T-helper 1 cell treated with Interleukin-12 subunit alpha and Interleukin-12 subunit beta and Interleukin-4 antibody, amounts not matched to agents 30 ng/mL and 1 ng/mL, for 36 hours (primary cell): ENCODE data around the gene ICE1. TPM values are rescaled to one million over a fixed set of nuclear protein-coding genes. Genes with fewer than 3 reads are reported as not detected.
"Not testable (repeated sequence)": the region's sequence is repeated elsewhere in the genome, so short reads cannot be mapped to it uniquely, and the experiment has no call there.

ENCODE experiments used
- intact Hi-C: fragments of 100-400 bp; cut with micrococcal nuclease; formaldehyde crosslinking; loops from one replicate; pipeline ENCODE4 v1.15.1; 2024
- total RNA-seq: library from RNA; stranded (reverse); gene quantifications from 2 replicates; pipeline ENCODE4 v1.2.3, GENCODE V29; 2022

ICE1 gene
- total RNA-seq, 1 donor from 2014 or later, result 33.5 TPM

DNA sequence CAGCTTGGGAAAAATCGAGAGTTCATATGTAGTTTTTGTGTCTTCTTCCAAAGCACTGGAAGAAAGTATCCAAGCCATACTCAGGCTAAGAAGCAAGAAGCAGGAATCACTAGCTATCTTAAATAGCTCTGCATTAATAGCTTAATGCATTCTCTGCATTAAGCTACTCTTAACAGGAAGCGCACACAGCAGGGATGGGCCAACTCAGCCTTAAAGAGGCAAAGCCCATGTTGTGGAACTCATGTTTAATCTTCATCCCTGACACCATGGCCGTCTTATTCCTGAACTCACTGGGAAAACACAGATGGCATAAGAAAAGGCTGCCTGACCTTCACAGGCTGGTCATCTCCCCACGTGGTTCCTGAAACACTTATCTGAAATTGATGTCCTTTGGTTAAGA, 18.7 kb upstream of the ICE1 start:
- intact Hi-C loops, result no loop called here

DNA sequence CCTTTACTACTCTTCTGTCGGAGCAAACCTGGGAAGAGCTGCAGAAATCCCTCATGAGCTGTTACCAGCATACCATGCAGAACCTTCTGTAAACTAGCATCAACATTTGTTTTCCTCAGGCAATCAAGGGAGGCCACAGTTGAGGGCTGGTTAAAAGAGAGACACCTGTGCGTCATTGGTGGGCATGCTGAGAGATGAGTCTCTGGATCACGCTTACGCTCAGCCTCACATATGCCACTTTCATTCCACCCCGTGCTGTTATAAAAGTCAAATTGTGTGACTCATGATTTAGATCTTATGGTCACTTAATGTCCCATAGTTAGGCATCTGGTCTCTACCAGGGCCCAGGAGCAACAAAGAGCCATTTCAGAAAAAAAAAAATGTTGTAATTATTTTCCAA, 18.1 kb upstream of the ICE1 start:
- intact Hi-C loops, result no loop called here

DNA sequence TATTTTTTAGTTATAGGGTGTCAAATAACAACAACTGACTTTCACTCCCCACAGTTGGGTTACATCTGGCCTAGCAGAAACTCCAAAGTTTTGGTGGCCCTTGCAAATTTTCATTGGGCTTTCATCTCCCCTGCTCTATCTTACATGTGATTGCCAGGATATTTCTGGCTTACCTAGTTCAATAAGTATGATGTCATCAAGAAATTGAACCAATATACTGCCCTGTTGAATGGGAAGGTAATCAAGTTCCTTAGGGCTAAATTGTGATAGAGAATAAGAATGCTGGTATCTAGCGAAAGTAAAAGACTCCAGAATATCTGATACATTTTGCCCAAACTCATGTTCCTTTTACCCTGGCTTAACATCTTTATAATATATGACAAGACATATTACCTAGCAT, 17.0 kb upstream of the ICE1 start:
- intact Hi-C loops, result no loop called here

DNA sequence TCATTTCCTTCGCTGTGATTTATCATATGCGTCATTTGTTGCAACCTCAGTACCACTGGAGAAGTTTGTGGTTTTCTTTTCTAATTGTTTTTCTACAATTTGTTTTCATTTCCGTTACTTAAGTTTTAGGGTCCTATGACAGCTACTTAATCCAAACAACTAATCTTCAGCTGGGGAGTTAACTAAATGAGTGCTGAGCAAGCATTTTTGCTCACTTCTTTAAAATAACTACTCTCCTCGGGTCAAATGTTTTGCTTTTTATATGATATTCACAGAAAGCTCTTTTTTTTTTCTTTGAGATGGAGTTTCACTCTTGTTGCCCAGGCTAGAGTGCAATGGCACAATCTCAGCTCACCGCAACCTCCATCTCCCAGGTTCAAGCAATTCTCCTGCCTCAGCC, 14.6 kb upstream of the ICE1 start:
- intact Hi-C loops, result no loop called here

DNA sequence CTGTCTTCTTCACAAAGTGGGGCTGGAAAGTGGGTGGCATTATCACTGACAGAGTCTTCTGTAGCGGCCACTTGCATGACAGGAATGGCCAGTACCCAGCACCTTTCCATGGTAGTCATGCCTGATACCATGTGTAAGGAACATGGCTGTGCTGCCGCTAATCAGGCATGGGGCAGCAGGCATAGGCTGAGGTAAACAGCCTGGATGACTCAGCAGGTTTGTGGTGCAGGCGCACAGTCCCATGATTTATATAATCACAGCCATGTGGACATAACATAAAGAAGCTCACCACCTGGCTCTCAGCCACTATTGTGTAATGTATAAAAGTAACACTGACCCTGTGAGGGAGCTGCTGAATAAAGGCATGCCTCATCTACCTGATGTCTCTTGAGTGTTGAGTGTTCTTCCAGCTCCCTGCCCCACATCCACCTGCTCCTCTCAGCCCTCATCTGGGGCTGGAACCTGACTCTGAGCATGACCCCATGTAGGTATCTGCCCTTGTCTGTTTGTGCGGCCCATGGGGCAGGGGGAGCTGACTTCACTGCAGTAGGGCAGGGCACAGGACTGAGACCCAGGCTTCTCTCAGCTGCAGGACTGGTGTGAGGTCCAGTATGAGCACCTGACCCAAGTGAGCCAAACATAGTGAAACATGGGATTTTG, 13.2 kb upstream of the ICE1 start:
- intact Hi-C loops, result no loop called here

DNA sequence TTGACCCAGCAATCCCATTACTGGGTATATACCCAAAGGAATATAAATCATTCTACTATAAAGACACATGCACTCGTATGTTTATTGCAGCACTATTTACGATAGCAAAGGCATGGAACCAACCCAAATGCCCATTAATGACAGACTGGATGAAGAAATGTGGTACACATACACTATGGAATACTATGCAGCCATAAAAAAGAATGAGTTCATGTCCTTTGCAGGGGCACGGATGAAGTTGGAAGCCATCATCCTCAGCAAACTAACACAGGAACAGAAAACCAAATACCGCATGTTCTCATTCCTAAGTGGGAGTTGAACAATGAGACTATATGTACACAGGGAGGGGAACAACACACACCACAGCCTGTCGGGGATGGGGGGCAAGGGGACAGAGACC, 8.6 kb upstream of the ICE1 start:
- intact Hi-C loops, result not testable (repeated sequence)

DNA sequence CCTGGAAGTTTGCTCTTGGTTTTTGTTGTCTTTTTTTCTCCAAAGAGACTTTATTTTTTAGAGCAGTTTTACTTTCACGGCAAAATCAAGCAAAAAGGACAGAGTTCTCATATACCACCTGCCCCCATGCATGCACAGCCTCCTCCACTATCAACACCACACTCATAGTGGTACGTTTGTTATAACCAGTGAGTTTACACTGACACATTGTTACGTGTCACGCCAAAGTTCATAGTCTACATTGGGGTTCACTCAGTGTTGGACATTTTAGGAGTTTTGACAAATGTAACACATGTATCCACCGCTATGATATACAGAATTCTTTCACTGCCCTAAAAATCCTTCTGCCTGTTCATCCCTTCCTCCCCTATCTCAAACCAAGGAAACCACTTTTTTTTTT, 7.5 kb upstream of the ICE1 start:
- intact Hi-C loops, result no loop called here

DNA sequence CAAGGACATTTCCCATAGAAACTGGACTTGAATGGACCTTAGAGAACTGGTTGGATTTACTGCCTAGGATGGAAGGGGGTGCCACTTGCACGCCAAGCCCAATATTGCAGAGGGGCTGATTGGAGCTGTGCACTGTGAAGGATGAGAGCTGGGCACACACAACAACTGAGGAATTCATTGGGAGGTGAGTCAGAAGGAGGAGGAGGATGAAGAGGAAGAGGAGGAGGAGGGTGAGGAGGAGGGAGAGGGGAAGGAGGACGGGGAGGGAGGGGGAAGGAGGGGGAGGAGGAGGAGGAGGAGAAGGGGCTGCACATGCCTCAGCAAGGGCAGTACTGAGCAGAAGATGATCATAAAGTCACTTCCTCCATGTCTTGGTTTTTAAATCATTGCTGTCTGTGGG, 5.7 kb upstream of the ICE1 start:
- intact Hi-C loops, result no loop called here

DNA sequence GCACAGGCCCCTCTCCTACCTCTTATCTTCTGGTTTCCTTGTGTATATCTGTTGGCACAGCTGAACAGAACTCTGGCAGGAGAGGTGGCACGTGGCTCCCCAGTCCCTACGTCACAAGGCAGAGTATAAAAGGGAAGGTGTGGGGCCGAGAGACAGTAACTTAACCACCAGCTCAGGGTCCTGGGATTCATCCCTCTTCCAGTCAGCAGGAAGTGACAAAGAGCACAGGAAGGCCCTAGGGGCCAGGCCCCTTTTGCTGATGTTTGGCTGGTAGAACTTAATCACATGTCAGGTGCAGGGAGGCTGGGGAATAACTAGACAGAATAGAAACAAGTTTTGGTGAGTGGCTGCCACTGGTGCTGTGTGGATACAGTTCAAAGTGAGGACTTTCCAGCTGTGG, 4.5 kb upstream of the ICE1 start:
- intact Hi-C loops, result loop anchor here (2.0 kb wide), 2 partner anchors 537 to 549 kb away; no protein-coding TSS in a partner anchor

DNA sequence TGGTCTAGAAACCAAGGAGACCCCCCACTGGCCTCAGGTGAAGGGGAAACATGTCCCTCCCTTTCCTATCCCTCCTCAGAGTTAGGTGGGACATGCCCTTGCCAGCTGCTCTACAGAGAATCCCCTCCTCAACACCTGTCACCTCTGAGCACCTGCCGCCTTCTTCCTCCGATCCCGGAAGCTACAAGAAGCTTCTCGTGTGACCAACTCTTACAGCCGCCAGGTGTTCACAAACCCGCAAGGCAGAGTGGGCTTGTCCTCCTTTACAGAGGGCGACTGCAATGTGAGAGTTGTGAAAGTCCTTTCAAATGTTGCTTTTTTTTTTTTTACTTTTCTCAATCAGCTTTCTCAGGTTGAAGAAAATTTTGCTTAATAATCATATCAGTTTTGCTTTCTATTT, 3.7 kb upstream of the ICE1 start:
- intact Hi-C loops, result loop anchor here (2.0 kb wide), 2 partner anchors 538 to 550 kb away; no protein-coding TSS in a partner anchor

DNA sequence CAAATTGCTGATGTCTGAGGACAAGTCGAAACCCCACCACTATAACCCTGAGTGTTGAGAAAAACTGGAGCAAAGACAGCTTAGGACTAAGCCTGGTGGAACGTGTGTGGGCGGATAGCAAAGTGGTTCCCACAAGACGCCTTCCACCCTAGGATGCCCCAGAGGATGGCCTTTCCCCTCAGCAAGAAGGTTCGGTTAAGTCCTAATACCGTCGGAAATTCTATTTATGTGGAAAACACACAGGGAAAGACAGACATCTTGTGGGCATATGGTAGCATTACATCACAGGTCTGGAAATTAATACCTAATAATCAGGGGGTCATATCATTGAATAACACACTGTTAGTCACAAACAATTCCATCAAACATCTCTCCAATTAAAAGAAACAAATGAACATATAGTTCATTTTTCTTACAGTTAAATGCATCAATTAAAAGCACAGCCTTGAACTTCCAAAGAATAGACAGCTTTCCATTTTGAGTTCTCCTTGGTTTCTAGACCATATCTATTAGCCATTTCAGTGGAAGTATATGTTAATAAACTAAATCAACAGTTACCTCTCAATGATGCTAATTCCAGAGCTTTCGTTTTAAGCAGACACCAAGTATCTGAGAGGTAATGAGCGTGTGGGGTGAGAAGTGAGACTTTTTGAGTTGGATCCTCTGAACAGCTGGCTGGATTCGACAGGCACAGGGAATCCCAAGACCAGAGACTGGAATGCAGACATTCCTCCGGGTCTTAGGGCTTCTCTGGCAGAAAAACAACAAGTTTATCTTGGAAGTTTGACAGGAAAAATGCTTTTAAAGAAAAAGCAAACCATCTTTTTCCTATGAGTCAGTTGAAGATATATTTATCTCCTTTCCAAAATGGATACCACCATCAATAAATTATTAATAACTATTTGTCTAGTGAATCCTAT, 2.9 kb upstream of the ICE1 start:
- intact Hi-C loops, result loop anchor here (2.0 kb wide), 2 partner anchors 539 to 551 kb away; no protein-coding TSS in a partner anchor

DNA sequence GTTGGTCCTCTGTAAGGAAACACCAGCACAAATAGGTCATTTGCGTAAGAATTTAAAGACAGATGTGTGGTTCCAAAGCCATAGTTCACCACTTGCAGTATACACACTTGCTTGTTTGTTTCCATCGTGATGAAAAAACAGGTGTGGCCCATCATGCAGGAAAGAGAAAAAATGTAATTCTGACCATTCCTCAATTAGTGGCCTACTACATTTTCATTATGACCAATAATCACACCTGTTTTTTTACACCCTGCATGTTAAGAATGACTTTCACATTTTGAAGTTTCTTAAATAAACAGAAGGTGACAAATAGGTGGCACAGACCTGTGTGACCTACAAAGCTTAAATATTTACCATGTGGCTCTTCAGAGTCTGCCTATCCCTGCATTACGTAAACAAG, 2.2 kb upstream of the ICE1 start:
- intact Hi-C loops, result no loop called here

DNA sequence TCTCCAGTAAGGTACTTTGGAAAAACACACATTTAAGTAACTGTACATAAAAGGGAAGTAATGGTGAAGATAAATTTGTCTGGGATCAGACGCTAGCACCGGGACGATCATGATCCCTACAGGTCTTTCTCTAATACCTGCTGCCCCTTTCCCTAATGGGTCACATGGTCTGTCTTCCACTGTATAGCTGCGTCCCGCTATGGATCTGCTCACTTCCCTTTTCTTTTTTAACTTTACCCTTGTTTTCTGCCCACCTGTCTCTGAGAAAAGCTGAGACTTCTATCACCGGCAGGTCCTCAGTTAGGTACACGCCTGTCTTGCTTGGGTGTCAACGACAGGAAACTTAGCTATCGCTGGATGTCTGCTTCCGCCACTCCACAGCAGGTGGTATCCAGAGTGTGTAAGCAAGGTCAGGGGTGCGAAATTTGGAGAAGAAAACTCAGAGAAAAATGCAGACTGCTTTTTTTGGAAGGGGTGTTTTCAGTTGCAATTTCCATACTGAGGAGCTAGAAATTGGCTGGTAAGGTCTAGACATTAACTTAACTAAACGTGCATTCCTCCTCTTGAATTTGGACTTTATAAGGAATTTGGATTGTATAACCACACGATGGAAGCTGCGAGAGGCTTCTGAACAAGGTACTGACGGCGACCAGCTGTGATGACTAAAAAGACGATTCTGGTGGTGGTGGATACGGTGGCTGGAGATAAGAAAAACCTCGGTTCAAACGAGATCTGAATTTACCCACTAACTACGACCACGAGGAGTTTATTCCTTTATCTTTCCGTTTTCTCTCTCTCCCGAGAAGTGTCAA, 1.1 kb upstream of the ICE1 start:
- intact Hi-C loops, result no loop called here

DNA sequence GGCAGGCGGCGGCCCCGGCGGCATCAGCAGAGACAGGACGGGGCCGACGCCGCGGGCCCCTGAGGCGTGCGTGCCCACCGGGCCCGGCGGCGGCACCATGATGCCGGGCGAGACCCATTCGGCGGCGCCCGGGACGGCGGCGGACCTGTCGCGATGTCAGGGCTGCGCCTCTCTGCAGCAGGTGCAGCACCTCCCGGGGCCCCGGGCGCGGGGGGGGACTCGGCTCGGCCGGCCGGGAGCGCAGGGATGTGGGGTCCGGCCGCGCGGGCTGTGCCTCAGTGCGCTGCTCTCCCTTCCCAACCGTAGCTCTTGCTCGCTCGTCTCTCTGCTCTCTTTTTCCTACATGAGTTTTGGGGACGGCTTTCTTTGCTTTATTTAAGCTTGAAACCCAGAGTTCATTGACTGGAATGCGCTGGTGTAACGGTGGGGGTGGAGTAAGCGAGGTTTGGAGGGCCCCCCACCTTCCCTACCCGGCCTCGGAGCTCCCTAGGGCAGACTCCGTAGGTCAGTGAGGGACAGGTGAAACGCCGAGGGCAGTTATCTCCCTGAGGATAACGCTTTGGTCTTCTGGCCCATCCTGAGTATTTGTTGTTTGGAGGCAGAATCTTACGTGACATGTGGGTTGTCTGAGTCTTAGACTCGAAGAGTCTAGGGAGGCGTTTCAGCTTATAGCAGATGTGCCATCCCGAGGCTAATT, 490 bp downstream of the ICE1 start:
- intact Hi-C loops, result loop anchor here (1.0 kb wide), 8 partner anchors 58 to 1405 kb away; partner anchors contain the start of genes MED10, NSUN2, SRD5A1 and TENT4A

DNA sequence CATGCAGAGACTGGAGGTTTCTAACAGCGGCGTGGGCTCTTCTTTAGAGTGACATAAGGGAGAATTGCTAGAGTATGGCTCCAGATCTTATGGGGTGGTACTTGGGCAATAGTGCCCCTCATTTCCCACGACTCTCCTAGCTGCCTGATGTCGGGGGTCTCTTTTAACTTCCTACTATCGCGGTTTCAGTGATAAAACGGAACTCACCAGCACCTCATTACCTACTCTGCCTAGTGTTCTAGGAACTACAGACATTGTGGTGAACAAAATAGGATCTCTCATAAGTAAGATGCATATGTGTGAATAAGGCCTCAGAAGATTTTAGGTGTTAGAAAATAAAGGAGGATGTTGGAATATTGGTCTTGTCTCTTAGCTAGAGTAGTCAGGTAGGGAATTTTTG, 1.1 kb downstream of the ICE1 start:
- intact Hi-C loops, result no loop called here

DNA sequence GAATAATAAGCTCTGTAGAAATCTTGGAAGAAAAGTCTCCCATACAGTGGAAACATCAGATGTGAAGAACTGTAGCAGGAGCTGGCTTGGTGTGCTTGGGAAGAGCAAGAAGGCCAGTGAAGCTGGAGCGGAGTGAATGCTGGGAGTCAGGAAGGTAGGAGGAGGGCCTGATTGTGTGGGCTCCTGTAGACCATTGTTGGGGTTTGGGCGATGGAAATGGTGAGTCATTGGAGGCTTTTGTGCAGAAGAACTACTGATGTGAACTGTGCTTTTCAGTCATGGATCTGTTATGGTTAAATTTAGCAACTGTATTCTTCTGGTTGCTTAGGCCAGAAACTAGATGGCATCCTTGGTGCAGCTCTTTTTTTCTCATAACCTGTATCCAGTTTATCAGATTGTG, 2.3 kb downstream of the ICE1 start:
- intact Hi-C loops, result no loop called here

DNA sequence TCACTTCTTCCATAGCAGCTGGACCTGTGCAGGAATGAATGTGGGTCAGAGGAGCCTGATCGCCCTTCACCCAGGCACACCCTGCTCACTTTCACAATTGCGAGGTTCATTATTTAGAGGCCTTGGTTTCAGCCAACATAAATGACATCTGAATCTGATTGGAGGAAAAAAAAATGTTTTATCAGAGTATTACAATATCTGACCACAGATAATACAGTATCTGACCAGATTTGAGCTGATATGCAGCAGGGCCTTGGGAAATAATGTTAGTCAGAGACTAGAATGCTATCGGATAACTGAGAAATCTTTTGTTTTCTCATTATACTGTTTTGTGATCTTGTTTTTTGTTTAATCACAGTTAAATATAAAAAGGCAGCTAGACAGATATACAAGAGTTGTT, 7.7 kb downstream of the ICE1 start:
- intact Hi-C loops, result no loop called here

DNA sequence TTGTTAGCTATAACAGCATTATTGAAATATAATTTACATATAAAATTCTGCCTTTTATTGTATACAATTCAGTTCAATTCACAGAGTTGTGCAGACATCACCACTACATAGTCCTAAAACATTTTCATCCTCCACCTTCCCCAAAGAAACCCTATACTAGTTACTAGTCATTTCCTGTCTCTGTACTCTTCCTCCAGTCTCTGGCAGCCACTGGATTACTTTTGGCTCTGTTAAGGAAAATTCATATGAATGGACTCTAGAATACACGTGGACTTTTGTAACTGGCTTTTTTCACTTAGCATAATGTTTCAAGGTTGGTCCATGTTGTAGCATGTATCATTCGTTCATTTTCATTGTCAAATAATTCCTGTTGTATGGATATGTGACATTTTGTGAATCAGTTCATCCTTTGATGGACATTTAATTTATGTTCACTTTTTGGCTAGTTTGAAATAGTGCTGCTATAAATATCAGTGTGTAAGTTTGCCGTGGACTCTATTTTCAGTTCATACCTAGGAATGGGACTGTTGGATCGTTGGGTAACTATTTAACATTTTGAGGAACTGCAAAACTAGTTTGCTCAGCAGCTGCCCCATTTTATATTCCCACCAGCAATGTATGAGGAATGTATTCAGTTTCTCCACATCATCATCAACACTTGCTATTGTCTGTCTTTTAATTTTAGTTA, 9.7 kb downstream of the ICE1 start:
- intact Hi-C loops, result no loop called here

DNA sequence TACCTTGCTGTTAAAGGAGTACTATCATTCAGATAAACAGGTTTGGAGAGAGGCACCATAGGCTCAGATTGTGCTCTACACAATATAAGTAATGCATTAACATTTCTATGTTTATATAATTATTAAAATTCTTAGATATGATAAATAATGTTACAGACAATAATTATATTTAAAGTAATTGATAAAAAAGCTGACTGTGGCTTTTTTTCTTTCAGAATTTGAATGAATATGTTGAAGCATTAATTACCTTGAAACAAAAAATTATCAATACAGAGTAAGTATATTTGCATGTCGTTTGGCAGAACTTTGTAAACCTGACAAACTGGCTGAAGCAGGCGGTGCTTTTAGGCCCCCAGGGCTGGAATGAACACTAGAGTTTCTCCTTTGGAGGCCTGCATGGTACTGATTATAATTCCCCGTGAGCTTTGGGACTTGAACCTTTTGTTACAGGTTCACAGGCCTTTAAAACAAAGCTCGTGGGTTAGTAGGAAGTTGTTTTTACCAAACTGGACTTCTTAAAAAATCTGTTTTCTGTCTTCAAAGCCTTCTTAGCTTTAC, 13.8 kb downstream of the ICE1 start:
- intact Hi-C loops, result no loop called here
